ENCODE results near the gene GALNT2.

The GALNT2 gene

GRCh38 chr1:230052018-230052417 lies 15.0 kb upstream of the GALNT2 start:
- no peak for DNase-seq

DNA sequence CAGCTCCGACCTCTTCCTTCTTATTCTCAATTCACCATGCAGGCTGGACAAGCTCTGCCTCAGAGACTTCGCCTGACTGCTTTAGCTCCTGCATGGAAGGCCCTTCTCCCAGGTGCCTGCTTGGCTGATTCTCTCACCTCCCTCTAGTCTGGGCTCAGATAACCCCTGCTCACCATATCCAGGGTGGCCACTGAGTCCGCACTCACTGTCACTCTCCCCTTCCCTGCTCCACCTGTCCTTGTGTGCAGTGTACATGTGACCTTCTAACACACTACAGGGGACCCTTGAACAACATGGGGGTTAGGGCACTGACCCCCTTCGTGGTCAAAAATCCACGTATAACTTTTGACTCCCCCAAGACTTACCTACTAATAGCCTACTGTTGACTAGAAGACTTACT lies 14.4 kb upstream of the GALNT2 start:
- DNase-seq: no peak

GRCh38 chr1:230054092-230054749 lies 12.8 kb upstream of the GALNT2 start:
- no peak for DNase-seq

DNA sequence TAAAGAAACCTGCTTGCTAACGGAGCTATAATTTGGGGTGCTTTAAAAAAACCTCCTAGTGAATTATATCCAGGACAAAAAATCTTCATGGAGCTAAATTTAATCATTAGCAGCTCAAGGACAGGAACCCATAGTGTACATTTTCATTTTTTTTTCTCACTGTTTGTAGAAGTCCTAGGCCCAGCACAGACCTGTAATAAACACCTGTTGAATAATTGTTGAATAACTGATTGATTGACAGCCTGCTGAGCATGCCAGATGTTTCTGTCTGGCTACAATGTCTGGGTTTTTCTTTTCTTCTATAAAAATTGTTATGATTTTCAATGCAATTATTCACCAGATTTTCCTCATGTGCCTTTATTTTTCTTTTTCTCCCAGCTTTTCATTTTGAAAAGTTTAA lies 10.9 kb upstream of the GALNT2 start:
- DNase-seq: no peak

DNA sequence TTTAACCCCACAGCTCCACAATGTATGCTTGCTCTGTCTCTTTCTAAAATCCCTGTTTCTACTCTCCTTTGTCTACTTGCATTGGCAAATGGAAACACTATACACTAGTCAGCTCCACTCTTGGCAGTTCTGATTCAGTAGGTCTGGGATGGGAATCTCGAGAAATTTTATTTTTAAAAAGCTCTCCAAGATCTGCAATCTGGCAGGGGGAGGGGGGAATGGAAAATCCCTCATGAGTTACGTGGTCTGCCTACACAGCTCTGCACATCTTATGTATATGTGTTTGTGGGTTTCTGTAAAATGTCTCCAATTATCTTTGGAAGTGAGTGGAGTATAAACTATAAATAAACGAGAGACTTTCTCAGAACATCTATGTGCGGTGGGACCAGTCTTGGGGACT lies 9.9 kb upstream of the GALNT2 start:
- DNase-seq: no peak

DNA sequence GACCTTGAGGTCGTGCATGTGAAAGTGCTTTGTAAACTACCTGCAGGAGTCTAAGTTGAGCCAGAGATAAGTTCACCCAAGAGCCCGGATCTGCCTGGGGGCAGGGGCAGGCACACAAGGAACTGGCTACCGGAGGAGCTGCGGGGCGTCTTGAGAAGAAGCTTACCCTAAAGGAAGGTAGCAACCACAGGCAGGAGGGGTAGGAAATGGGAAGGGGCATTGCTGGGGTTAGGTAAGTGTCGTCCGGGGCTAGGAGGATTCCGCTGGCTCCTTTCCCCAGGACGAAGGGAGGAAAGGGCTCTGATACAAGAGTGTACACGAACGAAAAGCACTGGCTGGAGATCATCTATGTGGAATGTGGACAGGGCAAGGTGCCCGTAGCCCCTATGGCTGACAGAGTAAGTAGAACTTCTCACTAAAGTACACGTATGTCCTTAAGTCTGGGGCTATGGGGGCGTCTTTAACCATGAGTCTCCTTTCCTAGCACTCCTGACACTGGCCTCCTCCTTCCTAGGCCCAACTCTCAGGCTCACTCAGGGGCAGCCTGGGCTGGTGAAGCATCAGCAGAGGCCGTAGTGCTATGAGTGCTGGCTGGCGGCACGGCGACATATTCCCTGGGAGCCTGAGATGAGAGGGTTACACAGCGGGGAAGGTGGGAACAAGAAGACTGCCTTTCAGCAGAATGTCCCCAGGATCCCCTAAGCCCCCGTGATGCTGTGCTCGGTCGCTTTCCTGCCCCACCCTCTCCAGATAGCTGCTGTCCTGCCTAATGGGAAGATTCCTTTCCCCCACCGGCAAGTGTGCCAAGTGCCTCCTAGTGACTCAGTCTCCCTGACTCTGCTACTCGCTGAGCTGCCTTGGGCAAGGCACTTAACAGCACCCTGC lies 9.1 kb upstream of the GALNT2 start:
- no peak for DNase-seq

DNA sequence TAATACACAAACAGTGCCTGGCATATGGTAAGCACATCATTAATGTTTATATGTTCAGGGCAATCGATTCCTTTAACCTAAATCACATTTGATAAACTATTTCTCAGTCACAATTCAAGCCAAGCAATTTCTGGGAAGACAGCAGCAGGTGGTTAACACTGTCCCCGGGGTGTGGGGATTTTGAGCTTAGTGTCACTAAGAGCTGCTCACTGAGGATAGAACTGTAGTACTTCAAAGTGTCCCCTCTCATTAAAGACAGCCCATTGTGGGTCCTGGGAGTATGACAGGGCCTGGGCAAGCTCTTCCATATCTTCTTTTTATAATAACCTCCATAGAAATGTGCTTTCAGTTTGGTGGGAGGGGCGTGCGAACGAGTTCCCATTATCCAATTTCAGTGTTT lies 8.4 kb upstream of the GALNT2 start:
- DNase-seq: no peak

DNA sequence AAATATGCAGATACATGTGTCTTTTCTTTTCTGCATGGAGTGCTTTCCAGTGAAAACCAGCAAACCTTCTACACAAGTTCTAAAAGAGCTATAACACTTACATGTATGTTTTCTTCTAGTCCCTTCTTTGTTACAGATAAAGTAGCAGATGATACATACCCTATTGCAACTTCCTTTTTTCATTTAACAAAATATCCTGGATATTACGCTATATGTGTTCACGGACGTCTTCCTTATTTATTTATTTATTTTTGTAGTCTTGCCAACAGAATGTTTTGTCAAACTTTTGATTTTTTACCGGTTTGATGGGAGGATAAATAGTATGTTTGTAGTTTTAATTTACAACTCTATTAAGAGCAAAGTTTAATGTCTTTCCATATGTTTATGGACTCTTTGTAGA lies 5.2 kb upstream of the GALNT2 start:
- no peak for DNase-seq

- DNase-seq: no peak
Observed at GRCh38 chr1:230062521-230062920, 4.5 kb upstream of the GALNT2 start.

- DNase-seq: no peak
Observed at GRCh38 chr1:230064283-230064682, 2.8 kb upstream of the GALNT2 start.

DNA sequence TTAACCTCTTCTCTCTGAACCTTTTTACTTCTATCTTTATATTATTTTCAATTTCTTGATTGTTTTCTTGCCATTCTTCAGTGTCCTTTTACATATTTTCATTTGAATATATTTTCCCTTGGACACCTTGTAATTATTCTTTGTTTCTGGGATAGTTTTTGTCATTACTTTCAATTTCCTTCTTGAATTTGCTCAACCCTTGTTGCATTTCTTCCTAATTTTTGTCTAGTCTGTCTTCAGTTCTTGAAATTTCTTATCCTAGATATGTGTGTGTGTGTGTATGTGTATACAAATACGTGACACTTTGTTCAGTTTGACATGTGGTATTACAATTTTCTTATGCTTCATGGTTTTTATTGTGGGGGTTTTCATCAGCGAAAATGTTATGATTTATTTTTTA lies 1.9 kb upstream of the GALNT2 start:
- DNase-seq: no peak

DNA sequence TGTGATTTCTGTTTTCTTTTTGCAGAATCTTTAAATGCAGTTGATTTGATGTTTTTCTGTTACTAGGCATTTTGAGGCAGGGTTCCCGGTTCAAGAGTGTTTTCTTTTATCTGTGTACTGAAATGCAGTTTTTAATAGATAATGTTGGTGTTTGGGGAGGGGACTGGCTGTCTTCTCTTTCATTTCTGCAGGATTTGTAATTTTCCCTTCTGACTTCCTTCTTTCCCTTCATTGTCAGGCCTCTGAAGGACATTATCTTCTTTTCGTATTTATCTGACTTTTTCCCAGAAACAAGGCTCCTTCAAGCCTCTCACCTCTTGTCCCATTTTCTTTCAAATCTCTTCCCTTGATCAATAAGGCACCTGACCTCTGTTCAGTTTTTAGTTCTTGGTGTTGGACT lies 1.5 kb upstream of the GALNT2 start:
- DNase-seq: no peak

DNA sequence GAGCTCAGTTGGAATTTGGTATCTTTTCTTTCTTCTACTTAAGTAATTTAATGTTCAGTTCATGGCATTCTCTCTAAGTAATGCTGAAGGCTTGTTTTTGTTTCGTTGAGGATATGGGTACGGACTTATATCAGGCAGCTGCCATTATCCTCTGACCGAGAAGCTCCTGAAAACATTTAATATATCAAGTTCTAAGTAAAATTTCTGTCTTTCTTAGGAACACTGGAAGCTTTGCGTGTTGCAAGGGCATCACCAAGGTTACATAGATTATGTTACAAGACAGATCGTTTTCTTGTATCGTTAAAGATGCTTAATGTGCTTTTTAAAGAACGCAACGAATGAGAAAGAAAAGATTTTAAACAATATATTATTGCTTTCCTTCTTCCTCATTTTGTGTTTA lies 1.0 kb upstream of the GALNT2 start:
- DNase-seq: no peak

GRCh38 chr1:230067419-230067870 lies 407 bp downstream of the GALNT2 start:
- DNase-seq: no peak

GRCh38 chr1:230067871-230068620 lies 1.0 kb downstream of the GALNT2 start:
- no peak for DNase-seq

GRCh38 chr1:230068621-230068873 lies 1.5 kb downstream of the GALNT2 start:
- no peak for DNase-seq

- no peak for DNase-seq
Observed at GRCh38 chr1:230068952-230069684, 2.1 kb downstream of the GALNT2 start.

- DNase-seq: no peak
Observed at GRCh38 chr1:230069796-230070195, 2.8 kb downstream of the GALNT2 start.

GRCh38 chr1:230070321-230071208 lies 3.5 kb downstream of the GALNT2 start:
- DNase-seq: no peak

DNA sequence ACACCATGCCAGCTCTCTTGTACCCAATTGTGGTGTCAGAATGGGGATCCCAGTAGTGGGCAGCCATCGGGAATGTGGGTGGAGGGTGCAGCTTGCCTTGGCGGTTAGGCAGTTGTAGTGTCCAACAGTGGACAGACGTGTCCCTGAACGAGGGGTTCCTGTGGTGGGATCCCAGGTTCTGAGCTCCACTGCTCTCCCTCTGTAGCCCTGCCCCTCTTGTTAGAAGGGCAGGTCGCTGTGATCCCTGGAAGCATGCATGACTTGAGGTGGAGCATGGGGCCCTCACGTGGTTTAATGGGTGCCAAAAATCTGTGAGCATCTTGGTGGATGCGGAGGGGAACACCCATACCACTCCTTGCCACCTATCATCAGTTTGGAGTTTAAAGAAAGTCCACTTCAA lies 4.3 kb downstream of the GALNT2 start:
- DNase-seq: no peak

- DNase-seq: no peak
Observed at GRCh38 chr1:230072296-230072695, 5.3 kb downstream of the GALNT2 start.

DNA sequence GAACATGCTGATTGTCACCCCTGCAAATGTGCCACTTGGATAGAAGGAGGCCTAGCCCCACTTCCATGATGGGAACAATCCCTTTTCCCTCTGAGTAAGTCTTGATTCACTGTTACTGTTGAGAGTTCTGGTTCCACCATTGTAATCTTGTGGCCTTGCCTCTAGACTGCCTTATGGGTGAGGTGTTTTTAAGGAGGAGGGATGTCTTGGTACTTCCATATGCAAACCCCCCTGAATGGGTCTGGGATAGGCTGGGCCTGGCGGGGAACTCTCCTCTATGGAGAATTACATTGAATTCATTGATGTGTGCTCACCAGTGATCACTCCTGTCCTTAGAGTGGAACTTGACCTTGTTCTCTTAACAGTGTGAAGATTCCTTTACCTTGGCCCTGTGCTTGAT lies 5.8 kb downstream of the GALNT2 start:
- no peak for DNase-seq
